ENCODE measurements around the gene SGCD. TPM values are rescaled to one million over a fixed set of nuclear protein-coding genes. Genes with fewer than 3 reads are reported as not detected.

Gene SGCD
- total RNA-seq, 4 donors from 2014 or later, result 5.1 to 8.1 (median 6.5) TPM

- no peak for TF ChIP-seq CTCF (IDR thresholded peaks at IDR 0.05; ENCODE audit: low read depth)
Observed at GRCh38 chr5:156522651-156523529, 195.9 kb downstream of the SGCD start.

GRCh38 chr5:156523607-156524006 lies 196.6 kb downstream of the SGCD start:
- no peak for TF ChIP-seq CTCF (IDR thresholded peaks at IDR 0.05; ENCODE audit: low read depth)

GRCh38 chr5:156526081-156526925 lies 199.3 kb downstream of the SGCD start:
- TF ChIP-seq CTCF (IDR thresholded peaks at IDR 0.05; ENCODE audit: low read depth), result no peak

GRCh38 chr5:156527611-156528010 lies 200.6 kb downstream of the SGCD start:
- TF ChIP-seq CTCF (IDR thresholded peaks at IDR 0.05; ENCODE audit: low read depth), result no peak

- TF ChIP-seq CTCF (IDR thresholded peaks at IDR 0.05; ENCODE audit: low read depth), result no peak
Observed at GRCh38 chr5:156528673-156529072, 201.7 kb downstream of the SGCD start.

- TF ChIP-seq CTCF (IDR thresholded peaks at IDR 0.05; ENCODE audit: low read depth), result no peak
Observed at GRCh38 chr5:156529892-156530291, 202.9 kb downstream of the SGCD start.

GRCh38 chr5:156531199-156531598 lies 204.2 kb downstream of the SGCD start:
- TF ChIP-seq CTCF (IDR thresholded peaks at IDR 0.05; ENCODE audit: low read depth), result no peak
